ENCODE data around the gene BMF. TPM values are rescaled to one million over a fixed set of nuclear protein-coding genes. Genes with fewer than 3 reads are reported as not detected.

The BMF gene
- total and polyA plus RNA-seq, 7 donors, result 4.8 to 18.1 (median 15.3) TPM

- peaks cover 0 to 26% (median 18%) of the 10 kb centered on the region in 4 donors for H3K4me1 ChIP-seq
- no peak for DNase-seq
- no peaks in the 10 kb centered on the region for H3K27me3 ChIP-seq
- no peaks in the 10 kb centered on the region for H3K36me3 ChIP-seq
- no peaks in the 10 kb centered on the region for H3K9me3 ChIP-seq
- WGBS, 2 donors, result 93 to 95% methylated on average over 2 of the region's 2 CpGs
- H3K27ac ChIP-seq, result peak overlapping the region in 3 of 4 donors; percentile 63 to 69 (median 68)
- TF ChIP-seq POLR2A (IDR thresholded peaks at IDR 0.05) (no peak), EP300 (IDR thresholded peaks at IDR 0.05) (no peak), CTCF (IDR thresholded peaks at IDR 0.05) (no peak), POLR2AphosphoS5 (IDR thresholded peaks at IDR 0.05) (no peak)
- intact Hi-C loops (cut with DNase I), result no loop called here
- H3K4me3 ChIP-seq, result no peak overlapping the region
Measured at GRCh38 chr15:40063563-40064011, 45.1 kb downstream of the BMF start.

GRCh38 chr15:40062816-40063562 is 45.7 kb downstream of the BMF start:
- H3K4me3 ChIP-seq, result no peak overlapping the region
- DNase-seq, result no peak
- intact Hi-C loops (cut with DNase I), result no loop called here
- TF ChIP-seq POLR2AphosphoS5 (IDR thresholded peaks at IDR 0.05) (no peak), POLR2A (IDR thresholded peaks at IDR 0.05) (no peak), CTCF (IDR thresholded peaks at IDR 0.05) (no peak), EP300 (IDR thresholded peaks at IDR 0.05) (no peak)
- WGBS, 2 donors, result 96 to 97% methylated on average over 10 of the region's 10 CpGs
- peak overlapping the region in 3 of 4 donors; percentile 63 to 69 (median 68) for H3K27ac ChIP-seq
- no peaks in the 10 kb centered on the region for H3K27me3 ChIP-seq
- no peaks in the 10 kb centered on the region for H3K36me3 ChIP-seq
- peaks cover 0 to 20% (median 13%) of the 10 kb centered on the region in 4 donors for H3K4me1 ChIP-seq
- no peaks in the 10 kb centered on the region for H3K9me3 ChIP-seq

GRCh38 chr15:40061212-40061901 is 47.3 kb downstream of the BMF start:
- DNase-seq, result peak; percentile 29

GRCh38 chr15:40060236-40060961 is 48.3 kb downstream of the BMF start:
- intact Hi-C loops (cut with DNase I), result no loop called here
- Histone ChIP-seq H3K36me3 (no peaks in the 10 kb centered on the region), H3K4me1 (peaks cover 0 to 31% (median 24%) of the 10 kb centered on the region in 4 donors), H3K27me3 (no peaks in the 10 kb centered on the region), H3K27ac (no peak overlapping the region), H3K9me3 (no peaks in the 10 kb centered on the region), H3K4me3 (no peak overlapping the region)
- DNase-seq, result no peak
- 90 to 94% methylated on average over 10 of the region's 10 CpGs for WGBS, 2 donors
- TF ChIP-seq POLR2AphosphoS5 (IDR thresholded peaks at IDR 0.05) (no peak), EP300 (IDR thresholded peaks at IDR 0.05) (no peak), CTCF (IDR thresholded peaks at IDR 0.05) (no peak), POLR2A (IDR thresholded peaks at IDR 0.05) (no peak)

More at GRCh38 chr15:40061212-40061901, 47.3 kb downstream of the BMF start:
- intact Hi-C loops (cut with DNase I), result no loop called here
- TF ChIP-seq POLR2AphosphoS5 (IDR thresholded peaks at IDR 0.05) (no peak), POLR2A (IDR thresholded peaks at IDR 0.05) (no peak), EP300 (IDR thresholded peaks at IDR 0.05) (no peak), CTCF (IDR thresholded peaks at IDR 0.05) (no peak)
- Histone ChIP-seq H3K9me3 (no peaks in the 10 kb centered on the region), H3K36me3 (no peaks in the 10 kb centered on the region), H3K4me3 (no peak overlapping the region), H3K27me3 (no peaks in the 10 kb centered on the region), H3K4me1 (peaks cover 0 to 22% (median 14%) of the 10 kb centered on the region in 4 donors), H3K27ac (no peak overlapping the region)
- 85 to 95% methylated on average over 15 of the region's 15 CpGs for WGBS, 2 donors

Data from sigmoid colon (tissue), 7 donors.